DOHH2 (cell line): ENCODE results near the gene CHD6.

Experiments used
- EZH2phosphoT487 ChIP-seq: fragments of 200-600 bp; sonication (generic); IDR thresholded peaks from 2 replicates; pipeline ENCODE4 v1.6.1; 2017; ENCODE audit warnings: borderline replicate concordance, mild to moderate bottlenecking, antibody characterized with exemption, low read length, moderate library complexity, mixed read lengths
- TF ChIP-seq, protein P1 (sequence below): fragments of 200-600 bp; sonication (generic); IDR thresholded peaks from one replicate; pipeline ENCODE4 v1.5.1; 2014; ENCODE audit warnings: antibody characterized with exemption, mild to moderate bottlenecking, low read depth, low read length; ENCODE audit not compliant: poor library complexity, severe bottlenecking

DNA sequence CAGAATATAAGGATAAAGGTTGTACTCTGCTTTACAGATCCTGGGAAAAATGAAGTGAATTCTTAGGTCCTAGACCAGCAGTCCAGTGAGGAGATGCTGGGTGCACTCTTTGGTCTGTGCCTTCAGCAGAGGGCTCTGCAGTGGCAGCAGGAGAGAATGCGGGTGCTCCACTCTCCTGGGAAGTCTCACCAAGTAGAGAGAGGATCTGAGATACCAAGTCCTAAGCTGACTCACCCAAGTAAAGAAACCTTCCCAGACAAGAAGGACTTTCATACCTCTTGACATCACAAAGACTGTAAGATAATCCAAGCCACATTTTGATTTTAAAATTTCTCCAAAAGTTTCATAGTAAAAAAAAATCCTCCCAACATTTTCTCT is 134.6 kb downstream of the CHD6 start:
- TF ChIP-seq, protein P1, sequence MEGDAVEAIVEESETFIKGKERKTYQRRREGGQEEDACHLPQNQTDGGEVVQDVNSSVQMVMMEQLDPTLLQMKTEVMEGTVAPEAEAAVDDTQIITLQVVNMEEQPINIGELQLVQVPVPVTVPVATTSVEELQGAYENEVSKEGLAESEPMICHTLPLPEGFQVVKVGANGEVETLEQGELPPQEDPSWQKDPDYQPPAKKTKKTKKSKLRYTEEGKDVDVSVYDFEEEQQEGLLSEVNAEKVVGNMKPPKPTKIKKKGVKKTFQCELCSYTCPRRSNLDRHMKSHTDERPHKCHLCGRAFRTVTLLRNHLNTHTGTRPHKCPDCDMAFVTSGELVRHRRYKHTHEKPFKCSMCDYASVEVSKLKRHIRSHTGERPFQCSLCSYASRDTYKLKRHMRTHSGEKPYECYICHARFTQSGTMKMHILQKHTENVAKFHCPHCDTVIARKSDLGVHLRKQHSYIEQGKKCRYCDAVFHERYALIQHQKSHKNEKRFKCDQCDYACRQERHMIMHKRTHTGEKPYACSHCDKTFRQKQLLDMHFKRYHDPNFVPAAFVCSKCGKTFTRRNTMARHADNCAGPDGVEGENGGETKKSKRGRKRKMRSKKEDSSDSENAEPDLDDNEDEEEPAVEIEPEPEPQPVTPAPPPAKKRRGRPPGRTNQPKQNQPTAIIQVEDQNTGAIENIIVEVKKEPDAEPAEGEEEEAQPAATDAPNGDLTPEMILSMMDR, result no peak
- TF ChIP-seq EZH2phosphoT487, result no peak
